Breast epithelium (tissue), 4 donors: ENCODE results near the gene ULBP1. TPM values are rescaled to one million over a fixed set of nuclear protein-coding genes. Genes with fewer than 3 reads are reported as not detected.

Experiments
- DNase-seq, 2 donors: peaks; one replicate each; pipeline ENCODE4 v3.0.0-alpha.2; 2019; ENCODE audit warnings: low spot score in 2 of 2
- H3K27ac ChIP-seq, 2 donors: fragments of 200-600 bp; sonication (generic) in 1 of 2; one replicate each; pipeline ENCODE4 v1.5.1; 2016 to 2019; ENCODE audit warnings: mild to moderate bottlenecking in 1 of 2
- H3K27me3 ChIP-seq, 2 donors: fragments of 200-600 bp; sonication (generic) in 1 of 2; one replicate each; pipeline versions ENCODE4 v1.5.1 to v1.6.0; 2017 to 2019; ENCODE audit warnings: control low read depth in 1 of 2, mild to moderate bottlenecking in 1 of 2
- H3K36me3 ChIP-seq: fragments of 200-600 bp; one replicate; pipeline ENCODE4 v1.5.1; 2019
- H3K4me1 ChIP-seq, 2 donors: fragments of 200-600 bp; sonication (generic); one replicate each; pipeline ENCODE4 v1.5.1; 2016 to 2019; ENCODE audit warnings: control low read depth in 1 of 2
- H3K4me3 ChIP-seq, 3 donors: fragments of 200-600 bp; sonication (generic); 1 replicate in 2 of 3; 2 replicates in 1 of 3; pipeline ENCODE4 v1.5.1; 2016 to 2019; ENCODE audit warnings: mild to moderate bottlenecking in 3 of 3, moderate library complexity in 2 of 3
- H3K9me3 ChIP-seq, 2 donors: fragments of 200-600 bp; sonication (generic) in 1 of 2; one replicate each; pipeline ENCODE4 v1.5.1; 2016 to 2019; ENCODE audit warnings: control low read depth in 1 of 2
- CTCF ChIP-seq, 3 donors: fragments of 450-650 bp; IDR thresholded peaks; one replicate each; pipeline ENCODE4 v1.5.1; 2016 to 2017; ENCODE audit warnings: antibody characterized with exemption in 3 of 3, mild to moderate bottlenecking in 3 of 3, moderate library complexity in 3 of 3
- POLR2A ChIP-seq: fragments of 450-650 bp; IDR thresholded peaks from one replicate; pipeline ENCODE4 v1.6.1; 2016; ENCODE audit warnings: antibody characterized with exemption, mild to moderate bottlenecking, moderate library complexity
- POLR2AphosphoS5 ChIP-seq, 3 donors: sonication (generic); formaldehyde crosslinking; IDR thresholded peaks; one replicate each; pipeline ENCODE4 v1.6.1; 2017; ENCODE audit warnings: antibody characterized with exemption in 3 of 3
- intact Hi-C: fragments of 100-400 bp; cut with DNase I; formaldehyde crosslinking; loops from one replicate; pipeline ENCODE4 v1.15.1; 2023; ENCODE audit warnings: low total_unique reads
- total RNA-seq, 3 donors: library from RNA; depleted of rRNA; stranded (reverse); fragments of >200 nt; gene quantifications; one replicate each; pipeline ENCODE4 v1.1.0, GENCODE V29; 2016

Gene ULBP1
- total RNA-seq, 3 donors from 2014 or later = under 0.01 to 0.29 TPM; not detected in 1

- H3K36me3 ChIP-seq = no peaks in the 10 kb centered on the region
- H3K4me3 ChIP-seq = no peak overlapping the region
- no peaks in the 10 kb centered on the region for H3K9me3 ChIP-seq
- intact Hi-C loops = no loop called here
- DNase-seq = no peak
- peaks cover 0 to 18% of the 10 kb centered on the region in 2 donors for H3K27me3 ChIP-seq
- H3K4me1 ChIP-seq = no peaks in the 10 kb centered on the region
- TF ChIP-seq POLR2A = no peak
- TF ChIP-seq CTCF (IDR thresholded peaks at IDR 0.05) = no peak
- no peak for TF ChIP-seq POLR2AphosphoS5 (IDR thresholded peaks at IDR 0.05)
- H3K27ac ChIP-seq = no peak overlapping the region
Observed at GRCh38 chr6:149931501-149931900, 32.2 kb upstream of the ULBP1 start.

- no peak for DNase-seq
- peaks cover 0 to 30% of the 10 kb centered on the region in 2 donors for H3K27me3 ChIP-seq
- no peaks in the 10 kb centered on the region for H3K4me1 ChIP-seq
- H3K4me3 ChIP-seq = no peak overlapping the region
- H3K9me3 ChIP-seq = no peaks in the 10 kb centered on the region
- no peak for TF ChIP-seq POLR2AphosphoS5 (IDR thresholded peaks at IDR 0.05)
- TF ChIP-seq POLR2A = no peak
- TF ChIP-seq CTCF (IDR thresholded peaks at IDR 0.05) = no peak
- H3K27ac ChIP-seq = no peak overlapping the region
- no peaks in the 10 kb centered on the region for H3K36me3 ChIP-seq
- intact Hi-C loops = no loop called here
Observed at GRCh38 chr6:149933036-149933435, 30.7 kb upstream of the ULBP1 start.

- intact Hi-C loops = no loop called here
- no peak for DNase-seq
- TF ChIP-seq CTCF (IDR thresholded peaks at IDR 0.05) (no peak), POLR2AphosphoS5 (IDR thresholded peaks at IDR 0.05) (no peak), POLR2A (no peak)
- Histone ChIP-seq H3K4me1 (no peaks in the 10 kb centered on the region), H3K9me3 (no peaks in the 10 kb centered on the region), H3K27ac (no peak overlapping the region), H3K36me3 (no peaks in the 10 kb centered on the region), H3K27me3 (peaks cover 0 to 32% of the 10 kb centered on the region in 2 donors), H3K4me3 (no peak overlapping the region)
Observed at GRCh38 chr6:149933461-149933860, 30.3 kb upstream of the ULBP1 start.

- peaks cover 0 to 42% of the 10 kb centered on the region in 2 donors for H3K27me3 ChIP-seq
- no peak overlapping the region for H3K27ac ChIP-seq
- no peaks in the 10 kb centered on the region for H3K36me3 ChIP-seq
- H3K4me3 ChIP-seq = no peak overlapping the region
- TF ChIP-seq POLR2A (no peak), POLR2AphosphoS5 (IDR thresholded peaks at IDR 0.05) (peak in 1 of 3 donors; percentile 12), CTCF (IDR thresholded peaks at IDR 0.05) (peak; percentile 76 to 86 (median 82))
- intact Hi-C loops = no loop called here
- peak in 1 of 2 donors; percentile 43 for DNase-seq
- H3K4me1 ChIP-seq = no peaks in the 10 kb centered on the region
- no peaks in the 10 kb centered on the region for H3K9me3 ChIP-seq
Observed at GRCh38 chr6:149934249-149935156, 29.2 kb upstream of the ULBP1 start.

GRCh38 chr6:149935246-149935645 lies 28.5 kb upstream of the ULBP1 start:
- DNase-seq = no peak
- Histone ChIP-seq H3K27me3 (peaks cover 0 to 50% of the 10 kb centered on the region in 2 donors), H3K27ac (no peak overlapping the region), H3K4me1 (no peaks in the 10 kb centered on the region), H3K9me3 (no peaks in the 10 kb centered on the region), H3K36me3 (no peaks in the 10 kb centered on the region), H3K4me3 (no peak overlapping the region)
- no peak for TF ChIP-seq POLR2AphosphoS5 (IDR thresholded peaks at IDR 0.05)
- no peak for TF ChIP-seq POLR2A
- no peak for TF ChIP-seq CTCF (IDR thresholded peaks at IDR 0.05)
- intact Hi-C loops = no loop called here
